C4-2B (cell line): ENCODE data around the gene S1PR5.

ENCODE experiments used
- CTCF ChIP-seq: fragments of 450-650 bp; conservative IDR thresholded peaks from 2 replicates; pipeline ENCODE4 v1.5.1; 2017; ENCODE audit warnings: mild to moderate bottlenecking
- ZFX ChIP-seq: fragments of 450-650 bp; IDR thresholded peaks from 2 replicates; pipeline ENCODE4 v1.6.1; 2017

GRCh38 chr19:10565028-10565566 lies 47.9 kb upstream of the S1PR5 start:
- TF ChIP-seq CTCF (peak; percentile 70; the same call in 1 of the 2 replicates), ZFX (no peak)
